ENCODE results near the gene RSU1.

- no peak for TF ChIP-seq CTCF (optimal IDR thresholded peaks at IDR 0.05 in 1 of 3, IDR thresholded peaks at IDR 0.05 in 1 of 3, conservative IDR thresholded peaks at IDR 0.05 in 1 of 3; ENCODE audit: extremely low read depth in 1 of 3, insufficient read depth in 2 of 3, low read length in 3 of 3)
- no peak for TF ChIP-seq EZH2 (IDR thresholded peaks at IDR 0.05; ENCODE audit: low read length)
Measured at GRCh38 chr10:16599662-16600061, 217.6 kb downstream of the RSU1 start.
